ENCODE measurements around the gene MAGEB16. TPM values are rescaled to one million over a fixed set of nuclear protein-coding genes. Genes with fewer than 3 reads are reported as not detected.

MAGEB16 gene
- total RNA-seq: not detected

GRCh38 chrX:35798042-35798441 lies at the start of gene MAGEB16:
TSS of gene MAGEB16 (plus strand) at chrX:35798342. CDS start at chrX:35802197, 3,855 bp downstream.
- intact Hi-C loops (cut with micrococcal nuclease): no loop called here
- Mint-ChIP-seq H3K9me3 (no peaks in the 10 kb centered on the region), H3K4me1 (ENCODE audit: low read depth) (no peaks in the 10 kb centered on the region), H3K36me3 (no peaks in the 10 kb centered on the region), H3K27me3 (no peaks in the 10 kb centered on the region), H3K4me3 (no peak within 1 kb of the TSS), H3K27ac (no peak within 1 kb of the TSS)
- POLR2A ChIA-PET: no interaction called here
- CTCF ChIA-PET: no interaction called here
- DNase-seq: no peak

GRCh38 chrX:35773958-35774564 lies 24.1 kb upstream of the MAGEB16 start:
- Mint-ChIP-seq H3K9me3 (peaks cover 2% of the 10 kb centered on the region), H3K27ac (no peak overlapping the region), H3K27me3 (no peaks in the 10 kb centered on the region), H3K36me3 (no peaks in the 10 kb centered on the region), H3K4me1 (ENCODE audit: low read depth) (no peaks in the 10 kb centered on the region), H3K4me3 (no peak overlapping the region)
- ChIA-PET CTCF (no interaction called here), POLR2A (no interaction called here)
- DNase-seq: no peak
- intact Hi-C loops (cut with micrococcal nuclease): no loop called here

DNA sequence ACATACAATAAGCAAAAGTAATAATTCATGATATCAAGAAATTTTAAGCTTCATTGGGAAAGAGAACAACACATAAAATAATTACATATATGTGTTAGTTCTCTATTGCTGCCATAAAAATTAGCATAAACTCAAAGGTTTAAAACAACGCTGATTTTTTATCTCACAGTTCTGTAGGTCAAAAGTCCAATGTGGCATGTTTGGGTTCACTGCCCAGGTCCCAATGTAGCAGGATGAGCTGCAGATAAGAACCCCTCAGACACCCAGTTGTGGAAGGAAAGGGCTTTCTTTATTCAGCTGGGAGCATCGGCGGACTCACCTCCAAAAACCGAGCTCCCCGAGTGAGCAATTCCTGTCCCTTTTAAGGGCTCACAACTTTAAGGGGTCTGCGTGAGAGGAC lies 13.1 kb upstream of the MAGEB16 start:
- ChIA-PET CTCF (no interaction called here), POLR2A (no interaction called here)
- DNase-seq: no peak
- Mint-ChIP-seq H3K4me1 (ENCODE audit: low read depth) (no peaks in the 10 kb centered on the region), H3K27me3 (no peaks in the 10 kb centered on the region), H3K27ac (no peak overlapping the region), H3K36me3 (no peaks in the 10 kb centered on the region), H3K9me3 (no peaks in the 10 kb centered on the region), H3K4me3 (no peak overlapping the region)
- intact Hi-C loops (cut with micrococcal nuclease): no loop called here

- ChIA-PET CTCF (no interaction called here), POLR2A (no interaction called here)
- Mint-ChIP-seq H3K36me3 (no peaks in the 10 kb centered on the region), H3K4me3 (no peak overlapping the region), H3K9me3 (no peaks in the 10 kb centered on the region), H3K4me1 (ENCODE audit: low read depth) (no peaks in the 10 kb centered on the region), H3K27ac (no peak overlapping the region), H3K27me3 (no peaks in the 10 kb centered on the region)
- intact Hi-C loops (cut with micrococcal nuclease): no loop called here
- DNase-seq: no peak
Observed at GRCh38 chrX:35786271-35786670, 11.9 kb upstream of the MAGEB16 start.

- H3K4me3 Mint-ChIP-seq: no peak overlapping the region
- ChIA-PET CTCF (no interaction called here), POLR2A (no interaction called here)
- H3K9me3 Mint-ChIP-seq: no peaks in the 10 kb centered on the region
- no peak overlapping the region for H3K27ac Mint-ChIP-seq
- no peaks in the 10 kb centered on the region for H3K36me3 Mint-ChIP-seq
- intact Hi-C loops (cut with micrococcal nuclease): no loop called here
- no peaks in the 10 kb centered on the region for H3K27me3 Mint-ChIP-seq
- no peaks in the 10 kb centered on the region for H3K4me1 Mint-ChIP-seq (ENCODE audit: low read depth)
- no peak for DNase-seq
Observed at GRCh38 chrX:35787867-35788266, 10.3 kb upstream of the MAGEB16 start.

DNA sequence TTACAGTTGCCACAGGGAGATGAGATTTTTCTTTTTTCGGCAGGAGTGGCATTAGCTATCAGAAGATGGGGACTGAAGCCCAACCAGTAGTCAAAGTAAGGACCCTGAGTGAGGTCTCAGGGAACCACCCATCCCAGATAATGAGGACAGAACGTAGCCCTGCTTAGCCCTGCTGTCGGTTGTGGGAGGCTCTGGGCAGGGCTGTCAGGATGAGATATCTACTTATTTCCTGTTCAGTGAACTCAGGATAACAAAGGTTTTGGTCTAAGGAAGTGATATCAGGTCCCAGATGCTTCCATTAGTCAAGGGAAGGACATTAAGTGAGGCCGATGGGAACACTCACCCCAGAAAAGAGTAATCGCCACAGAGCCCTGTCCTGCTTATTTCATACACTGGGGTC lies 2.3 kb downstream of the MAGEB16 start:
- H3K4me1 Mint-ChIP-seq (ENCODE audit: low read depth): no peaks in the 10 kb centered on the region
- ChIA-PET POLR2A (no interaction called here), CTCF (no interaction called here)
- no peak for DNase-seq
- intact Hi-C loops (cut with micrococcal nuclease): no loop called here
- no peak overlapping the region for H3K4me3 Mint-ChIP-seq
- no peaks in the 10 kb centered on the region for H3K27me3 Mint-ChIP-seq
- no peaks in the 10 kb centered on the region for H3K36me3 Mint-ChIP-seq
- no peaks in the 10 kb centered on the region for H3K9me3 Mint-ChIP-seq
- no peak overlapping the region for H3K27ac Mint-ChIP-seq

DNA sequence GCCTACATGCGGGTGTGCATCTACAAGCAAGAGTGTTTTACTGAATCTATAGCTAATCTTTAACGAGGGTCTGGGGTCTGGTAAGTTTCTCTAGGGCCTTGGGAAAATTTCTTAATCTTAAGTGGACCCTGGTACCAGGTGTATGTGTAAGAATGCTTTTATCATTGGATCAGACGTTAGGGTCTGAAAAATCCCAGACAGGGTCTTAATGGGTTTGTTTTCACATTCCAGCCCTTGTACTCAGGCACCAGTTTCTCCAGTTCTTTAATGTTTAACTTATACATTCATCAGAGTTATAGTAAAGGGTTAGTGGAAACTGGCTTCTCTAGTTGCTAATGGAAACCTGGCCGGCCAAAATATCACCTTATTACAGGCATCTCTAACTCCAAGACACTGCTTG lies 11.6 kb downstream of the MAGEB16 start:
- Mint-ChIP-seq H3K27me3 (no peaks in the 10 kb centered on the region), H3K27ac (no peak overlapping the region), H3K36me3 (no peaks in the 10 kb centered on the region), H3K4me1 (ENCODE audit: low read depth) (no peaks in the 10 kb centered on the region), H3K4me3 (no peak overlapping the region), H3K9me3 (no peaks in the 10 kb centered on the region)
- intact Hi-C loops (cut with micrococcal nuclease): no loop called here
- CTCF ChIA-PET: no interaction called here
- POLR2A ChIA-PET: no interaction called here
- no peak for DNase-seq

- H3K36me3 Mint-ChIP-seq: no peaks in the 10 kb centered on the region
- intact Hi-C loops (cut with micrococcal nuclease): no loop called here
- H3K27me3 Mint-ChIP-seq: no peaks in the 10 kb centered on the region
- ChIA-PET POLR2A (no interaction called here), CTCF (no interaction called here)
- no peaks in the 10 kb centered on the region for H3K4me1 Mint-ChIP-seq (ENCODE audit: low read depth)
- H3K4me3 Mint-ChIP-seq: no peak overlapping the region
- no peak overlapping the region for H3K27ac Mint-ChIP-seq
- no peak for DNase-seq
- peaks cover 2% of the 10 kb centered on the region for H3K9me3 Mint-ChIP-seq
Observed at GRCh38 chrX:35819241-35819640, 21.1 kb downstream of the MAGEB16 start.

DNA sequence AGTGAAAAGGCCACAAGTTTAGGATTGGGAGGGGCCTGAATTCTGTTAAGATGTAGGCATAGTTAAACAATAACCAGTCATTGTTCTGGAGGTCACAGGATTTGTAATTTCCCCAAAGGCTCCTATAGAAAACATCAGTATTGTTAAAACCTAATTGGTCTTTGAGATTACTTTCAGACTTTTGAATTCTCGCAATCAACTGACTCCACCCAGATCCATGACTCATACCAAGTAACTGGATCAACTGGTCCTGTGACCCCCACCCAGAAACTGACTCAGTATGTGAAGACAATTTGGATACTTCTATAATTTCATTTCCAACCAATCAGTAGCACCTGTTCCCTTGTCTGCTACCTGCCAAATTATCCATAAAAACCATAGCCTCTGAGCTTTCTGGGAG lies 28.4 kb downstream of the MAGEB16 start:
- CTCF ChIA-PET: no interaction called here
- Mint-ChIP-seq H3K4me3 (no peak overlapping the region), H3K27ac (no peak overlapping the region), H3K4me1 (ENCODE audit: low read depth) (no peaks in the 10 kb centered on the region), H3K9me3 (peaks cover 3% of the 10 kb centered on the region), H3K36me3 (no peaks in the 10 kb centered on the region), H3K27me3 (no peaks in the 10 kb centered on the region)
- POLR2A ChIA-PET: no interaction called here
- intact Hi-C loops (cut with micrococcal nuclease): no loop called here
- DNase-seq: no peak

DNA sequence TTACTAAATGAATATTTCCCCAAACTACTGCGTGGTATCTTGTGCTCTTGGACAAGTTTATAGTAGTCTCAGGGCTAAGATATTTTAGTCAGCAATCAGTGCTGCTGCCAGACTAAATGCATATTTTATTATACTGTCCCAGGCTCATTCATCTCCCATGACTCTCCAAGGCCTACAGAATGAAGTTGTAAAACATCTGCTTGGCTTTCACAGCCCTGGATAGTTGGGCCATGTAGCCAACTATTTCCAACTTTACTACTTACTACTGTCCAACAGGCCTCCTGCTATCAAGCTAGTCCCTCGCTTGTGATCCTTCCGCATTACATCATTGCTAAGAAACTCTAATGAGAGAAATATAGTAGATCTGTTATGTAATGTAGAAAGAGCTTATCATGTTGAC lies 31.4 kb downstream of the MAGEB16 start:
- H3K4me1 Mint-ChIP-seq (ENCODE audit: low read depth): no peaks in the 10 kb centered on the region
- peaks cover 8% of the 10 kb centered on the region for H3K9me3 Mint-ChIP-seq
- ChIA-PET CTCF (no interaction called here), POLR2A (no interaction called here)
- no peak overlapping the region for H3K27ac Mint-ChIP-seq
- no peaks in the 10 kb centered on the region for H3K27me3 Mint-ChIP-seq
- H3K4me3 Mint-ChIP-seq: no peak overlapping the region
- H3K36me3 Mint-ChIP-seq: no peaks in the 10 kb centered on the region
- intact Hi-C loops (cut with micrococcal nuclease): no loop called here
- DNase-seq: no peak

GRCh38 chrX:35841872-35842271 lies 43.7 kb downstream of the MAGEB16 start:
- no peak for DNase-seq
- Mint-ChIP-seq H3K4me1 (ENCODE audit: low read depth) (no peaks in the 10 kb centered on the region), H3K36me3 (no peaks in the 10 kb centered on the region), H3K27ac (no peak overlapping the region), H3K9me3 (peaks cover 2% of the 10 kb centered on the region), H3K4me3 (no peak overlapping the region), H3K27me3 (no peaks in the 10 kb centered on the region)
- ChIA-PET POLR2A (no interaction called here), CTCF (no interaction called here)
- intact Hi-C loops (cut with micrococcal nuclease): no loop called here

- POLR2A ChIA-PET: no interaction called here
- H3K27ac Mint-ChIP-seq: no peak overlapping the region
- peaks cover 2% of the 10 kb centered on the region for H3K9me3 Mint-ChIP-seq
Observed at GRCh38 chrX:35842674-35843073, 44.5 kb downstream of the MAGEB16 start.

GRCh38 chrX:35847736-35848135 lies 49.6 kb downstream of the MAGEB16 start:
- intact Hi-C loops (cut with micrococcal nuclease): no loop called here
- Mint-ChIP-seq H3K9me3 (no peaks in the 10 kb centered on the region), H3K4me1 (ENCODE audit: low read depth) (no peaks in the 10 kb centered on the region), H3K4me3 (no peak overlapping the region), H3K27me3 (no peaks in the 10 kb centered on the region), H3K36me3 (no peaks in the 10 kb centered on the region), H3K27ac (no peak overlapping the region)
- ChIA-PET CTCF (no interaction called here), POLR2A (no interaction called here)
- no peak for DNase-seq

More at GRCh38 chrX:35842674-35843073, 44.5 kb downstream of the MAGEB16 start:
- intact Hi-C loops (cut with micrococcal nuclease): no loop called here
- Mint-ChIP-seq H3K4me1 (ENCODE audit: low read depth) (no peaks in the 10 kb centered on the region), H3K36me3 (no peaks in the 10 kb centered on the region), H3K27me3 (no peaks in the 10 kb centered on the region), H3K4me3 (no peak overlapping the region)
- CTCF ChIA-PET: no interaction called here
- no peak for DNase-seq

Measured in activated CD4-positive, alpha-beta memory T cell treated with anti-CD3 and anti-CD28 coated beads for 36 hours (primary cell).